ENCODE results near the gene KIAA0232. TPM values are rescaled to one million over a fixed set of nuclear protein-coding genes. Genes with fewer than 3 reads are reported as not detected.

The KIAA0232 gene
- total and polyA plus RNA-seq, 2 of the 8 experiments (the other 6 are each of a cell fraction or from before 2014, with no cell fraction given), result 5.6 to 23.3 TPM

DNA sequence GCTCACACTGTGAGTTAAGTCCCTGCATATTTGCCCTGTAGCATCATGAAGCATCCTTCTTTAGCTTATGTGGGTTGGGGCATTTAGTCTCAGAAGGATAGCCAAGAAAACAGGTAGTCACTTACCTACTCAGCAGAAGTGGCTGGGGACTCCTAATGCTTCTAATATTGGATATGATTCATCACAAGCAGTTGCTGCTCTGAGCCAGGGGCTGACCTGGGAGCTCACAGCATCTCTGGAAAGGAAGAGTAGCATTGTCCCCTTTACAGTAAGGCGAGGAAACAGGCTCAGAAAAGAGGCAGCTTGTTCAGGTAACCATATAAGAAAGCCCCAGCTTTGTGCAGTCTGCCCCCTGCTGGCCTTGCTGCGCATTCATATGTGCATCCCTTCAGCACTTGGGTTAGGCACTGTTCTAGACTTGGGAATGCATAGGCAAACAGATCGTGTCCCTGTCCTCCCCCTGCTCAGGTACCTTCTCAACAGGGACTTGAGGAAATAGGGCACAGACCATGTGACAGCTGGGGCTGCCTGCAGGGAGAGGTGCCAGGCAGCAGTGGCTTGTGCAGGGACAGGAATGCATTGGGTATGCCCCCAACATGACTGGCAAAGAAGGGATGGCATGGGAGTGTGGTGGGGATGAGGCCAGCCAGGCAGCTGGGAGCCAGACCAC is 91.4 kb downstream of the KIAA0232 start (continued):
- no peak for TF ChIP-seq GTF2F1 (IDR thresholded peaks at IDR 0.05; ENCODE audit: borderline replicate concordance, low read depth, low read length)
- no peak for TF ChIP-seq PHF8 (conservative IDR thresholded peaks at IDR 0.05; ENCODE audit: low read depth, low read length)
- TF ChIP-seq GABPA (IDR thresholded peaks at IDR 0.05; ENCODE audit: borderline replicate concordance, insufficient read depth, low read length), result peak; percentile 51; the same call in 1 of the 2 replicates

All from H1 (cell line).